HG03354 (cell line): ENCODE results near the gene CLPTM1.
A peak's percentile ranks its signal among the peaks of the same experiment; 100 is the strongest.

Source experiments
- ATAC-seq: cut with Tn5 transposase; IDR thresholded peaks from one replicate; pipeline ENCODE4 v1.9.1; 2021; ENCODE audit warnings: mild to moderate bottlenecking; ENCODE audit not compliant: unreplicated experiment, poor library complexity, severe bottlenecking

Gene CLPTM1

DNA sequence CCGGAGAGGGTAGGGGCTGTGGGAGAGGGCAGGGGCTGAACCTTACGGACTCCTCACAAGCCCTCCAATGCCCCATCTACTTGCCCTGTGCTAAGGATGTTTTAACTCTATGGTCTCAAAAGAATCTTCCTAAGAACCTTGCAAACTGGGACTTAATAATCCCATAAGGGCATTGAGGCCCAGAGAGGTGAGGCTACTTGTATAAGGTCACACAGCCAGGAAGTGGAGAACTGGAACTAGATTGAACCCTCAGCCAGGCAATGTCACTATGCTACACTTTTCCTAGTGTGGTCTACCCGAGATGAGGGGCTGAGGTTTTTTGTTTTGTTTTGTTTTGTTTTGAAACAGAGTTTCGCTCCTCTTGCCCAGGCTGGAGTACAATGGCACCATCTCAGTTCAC, 23.6 kb upstream of the CLPTM1 start:
- no peak for ATAC-seq

- ATAC-seq: no peak
Observed at GRCh38 chr19:44939668-44940067, 15.5 kb upstream of the CLPTM1 start.

DNA sequence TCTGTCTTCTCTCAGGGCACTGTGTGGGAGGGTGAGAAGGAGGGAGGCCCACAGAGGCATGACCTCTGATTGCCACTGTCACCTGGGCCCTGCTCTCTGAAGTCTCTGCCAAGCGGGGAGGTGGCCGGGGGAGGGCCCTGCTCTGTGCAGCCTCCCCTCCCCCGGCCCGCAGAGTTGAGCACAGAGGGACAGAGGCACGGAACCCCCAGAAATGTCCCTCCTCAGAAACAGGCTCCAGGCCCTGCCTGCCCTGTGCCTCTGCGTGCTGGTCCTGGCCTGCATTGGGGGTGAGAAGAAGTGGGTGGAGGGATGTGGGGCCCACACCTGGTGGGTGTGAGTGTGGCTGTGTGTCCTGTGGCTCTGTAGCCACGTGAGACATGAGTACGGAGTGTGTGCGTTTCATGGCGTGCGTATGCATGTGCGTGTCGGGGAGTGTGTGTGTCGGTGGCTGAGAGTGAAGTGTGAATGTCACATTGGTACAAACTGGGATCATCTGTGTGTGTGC, 13.1 kb upstream of the CLPTM1 start, which contains the start of gene APOC4:
TSS of gene APOC4 (plus strand) at position 171 of the 505 bp plus-strand sequence. CDS start at position 212, 41 bp downstream.
- ATAC-seq: no peak

DNA sequence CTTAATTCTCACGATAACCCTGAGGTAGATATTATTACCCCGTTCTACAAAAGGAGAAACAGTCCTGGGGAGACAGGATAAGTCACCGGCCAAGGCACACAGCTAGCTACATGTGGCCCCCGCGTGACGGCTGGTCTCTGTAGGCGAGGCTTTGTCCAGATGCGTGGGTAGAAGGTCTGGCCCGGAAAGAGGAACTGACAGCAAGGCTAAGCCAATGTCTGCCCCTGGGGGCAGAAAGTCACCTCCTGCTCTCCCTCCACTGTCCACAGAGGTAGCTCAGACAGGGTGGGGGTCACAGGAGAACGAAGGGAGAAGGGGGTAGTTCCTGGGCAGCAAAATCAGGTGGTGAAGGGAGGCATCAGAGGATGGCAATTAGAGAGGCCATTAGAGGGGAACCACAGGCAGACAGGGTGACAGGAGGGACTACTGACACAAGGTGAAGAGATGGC, 11.4 kb upstream of the CLPTM1 start:
- no peak for ATAC-seq

- ATAC-seq: no peak
Observed at GRCh38 chr19:44947041-44947581, 8.1 kb upstream of the CLPTM1 start.

DNA sequence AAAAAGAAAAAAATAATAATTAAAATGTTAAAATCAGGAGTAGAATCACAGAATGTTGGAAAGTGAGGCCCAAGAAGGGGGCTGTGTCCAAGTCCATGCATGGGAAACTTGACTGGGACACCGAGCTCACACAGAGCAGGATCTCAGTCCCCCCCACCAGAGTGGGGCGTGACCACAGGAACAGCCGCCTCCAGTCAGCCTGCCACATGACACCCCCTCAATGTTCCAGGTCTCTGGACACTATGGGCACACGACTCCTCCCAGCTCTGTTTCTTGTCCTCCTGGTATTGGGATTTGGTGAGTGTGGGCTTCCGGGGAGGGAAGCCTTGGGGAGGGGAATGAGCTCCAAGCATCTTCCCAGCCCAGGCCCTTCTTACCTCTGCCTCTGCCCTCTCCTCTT, 6.9 kb upstream of the CLPTM1 start:
- ATAC-seq: no peak

GRCh38 chr19:44948763-44949374, 6.3 kb upstream of the CLPTM1 start:
- ATAC-seq: no peak

DNA sequence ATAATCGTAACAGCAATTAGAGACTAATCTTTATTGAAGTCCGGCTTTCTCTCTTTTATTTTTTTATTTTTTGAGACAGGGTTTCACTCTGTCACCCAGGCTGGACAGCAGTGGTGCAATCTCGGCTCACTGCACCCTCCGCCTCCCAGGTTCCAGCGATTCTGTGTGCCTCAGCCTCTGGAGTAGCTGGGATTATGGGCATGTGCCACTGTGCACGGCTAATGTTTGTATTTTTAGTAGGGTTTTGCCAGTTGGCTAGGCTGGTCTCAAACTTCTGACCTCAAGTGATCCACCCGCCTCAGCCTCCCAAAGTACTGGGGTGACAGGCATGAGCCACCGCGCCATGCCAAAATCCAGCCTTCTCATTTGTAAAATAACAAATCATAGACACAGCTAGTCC, 5.6 kb upstream of the CLPTM1 start:
- ATAC-seq: no peak

GRCh38 chr19:44951179-44952159, 3.7 kb upstream of the CLPTM1 start:
- no peak for ATAC-seq

DNA sequence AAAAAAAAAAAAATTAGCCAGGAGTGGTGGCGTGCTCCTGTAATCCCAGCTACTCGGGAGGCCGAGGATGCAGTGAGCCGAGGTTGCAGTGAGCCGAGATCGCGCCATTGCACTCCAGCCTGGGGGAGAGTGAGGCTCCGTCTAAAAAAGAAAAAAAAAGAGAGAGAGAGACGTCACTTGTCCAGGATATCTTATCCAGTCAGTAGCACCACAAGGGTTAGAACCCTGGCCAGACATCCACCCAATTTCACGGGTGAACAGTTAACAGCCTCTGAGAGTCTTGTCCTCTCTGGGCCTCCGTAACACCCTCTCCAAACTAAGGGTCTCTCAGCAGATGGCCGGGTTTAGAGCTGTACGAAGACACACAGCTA, 917 bp upstream of the CLPTM1 start:
- ATAC-seq: peak; percentile 3

DNA sequence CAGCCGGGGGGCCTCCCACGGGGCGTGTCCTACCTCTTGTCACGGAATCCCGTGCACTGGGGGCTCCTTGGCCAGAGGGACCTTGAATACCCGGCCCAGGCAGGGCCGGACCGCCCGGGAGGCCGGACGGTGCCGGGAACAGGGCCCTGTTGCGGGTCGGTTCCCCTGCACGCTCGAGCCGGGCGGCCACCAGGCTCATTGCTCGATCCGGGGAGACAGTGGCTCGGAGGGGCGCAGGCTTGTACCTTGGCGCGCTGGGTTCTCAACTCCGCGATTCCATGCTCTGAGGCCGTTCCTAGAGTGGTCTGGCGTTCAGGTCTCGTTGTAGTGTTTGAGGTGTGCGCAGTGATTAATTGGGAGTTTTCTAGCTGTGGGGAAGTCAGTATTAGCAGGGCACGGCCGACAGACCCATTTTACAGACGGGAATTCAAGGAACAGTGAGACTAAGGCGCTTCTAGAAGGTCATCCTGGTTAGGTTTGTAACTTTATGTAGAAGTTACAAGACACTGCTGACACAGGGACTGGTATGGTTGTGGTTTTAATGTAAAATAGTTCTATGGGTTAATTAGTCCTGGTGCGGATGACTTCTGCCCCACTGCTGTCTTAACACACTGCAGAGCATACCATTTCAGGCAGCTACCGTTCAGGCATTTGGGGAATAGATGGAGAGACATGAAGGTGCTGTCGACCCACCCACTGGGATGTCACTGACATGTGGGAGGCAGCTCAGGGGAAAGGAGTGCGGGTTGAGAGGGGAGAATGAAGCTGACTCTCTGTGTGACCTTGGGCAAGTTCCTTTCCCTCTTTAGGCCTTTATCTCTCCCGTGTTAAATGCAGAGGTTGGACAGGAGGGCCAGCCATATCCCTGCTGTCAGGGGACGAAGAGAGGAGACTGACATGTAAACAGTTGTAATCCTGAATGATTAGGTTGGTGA, 592 bp downstream of the CLPTM1 start:
- no peak for ATAC-seq

GRCh38 chr19:44957526-44957925, 2.3 kb downstream of the CLPTM1 start:
- ATAC-seq: no peak

- no peak for ATAC-seq
Observed at GRCh38 chr19:44958090-44958489, 2.9 kb downstream of the CLPTM1 start.

- ATAC-seq: no peak
Observed at GRCh38 chr19:44959691-44960090, 4.5 kb downstream of the CLPTM1 start.

DNA sequence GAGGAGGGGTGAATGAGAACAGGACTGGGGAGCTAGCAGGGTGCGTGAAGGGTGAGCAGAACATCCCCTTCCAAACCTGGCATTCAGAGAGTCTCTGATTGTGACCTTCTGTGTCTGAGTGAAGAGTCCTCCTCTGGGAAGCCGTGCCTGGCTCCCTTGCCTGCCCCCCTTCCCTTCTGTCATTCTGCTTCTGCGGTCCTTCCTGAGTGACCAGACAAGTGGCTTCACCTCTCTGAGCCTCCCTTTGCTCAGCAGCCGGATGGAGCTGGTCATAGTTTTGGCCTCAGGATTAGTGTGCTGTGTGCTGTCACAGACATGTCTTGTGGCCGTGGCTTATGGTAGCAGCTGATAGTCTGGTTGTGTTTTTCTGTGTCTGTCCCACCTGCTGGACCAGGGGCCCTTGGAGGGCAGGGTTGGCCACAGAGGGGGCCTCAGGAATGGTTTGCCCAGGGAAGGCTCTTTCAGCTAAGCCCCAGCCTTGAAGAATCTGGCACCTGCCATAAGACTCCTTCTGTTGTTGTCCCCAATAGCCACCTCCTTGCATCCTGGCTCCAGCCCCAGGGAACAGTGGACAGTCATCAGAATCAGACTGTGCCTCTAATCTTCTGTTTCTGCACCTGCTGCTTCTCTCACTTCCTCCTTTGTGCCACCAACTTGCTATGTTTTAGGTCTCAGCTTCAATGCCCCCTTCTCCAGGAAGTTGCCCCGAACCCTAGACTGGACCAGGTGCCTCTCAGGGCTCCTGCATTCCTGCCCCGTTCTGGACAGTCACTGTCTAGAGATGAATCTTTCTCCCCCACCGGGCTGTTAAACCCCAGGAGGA, 5.9 kb downstream of the CLPTM1 start:
- no peak for ATAC-seq

GRCh38 chr19:44961821-44962220, 6.6 kb downstream of the CLPTM1 start:
- no peak for ATAC-seq

DNA sequence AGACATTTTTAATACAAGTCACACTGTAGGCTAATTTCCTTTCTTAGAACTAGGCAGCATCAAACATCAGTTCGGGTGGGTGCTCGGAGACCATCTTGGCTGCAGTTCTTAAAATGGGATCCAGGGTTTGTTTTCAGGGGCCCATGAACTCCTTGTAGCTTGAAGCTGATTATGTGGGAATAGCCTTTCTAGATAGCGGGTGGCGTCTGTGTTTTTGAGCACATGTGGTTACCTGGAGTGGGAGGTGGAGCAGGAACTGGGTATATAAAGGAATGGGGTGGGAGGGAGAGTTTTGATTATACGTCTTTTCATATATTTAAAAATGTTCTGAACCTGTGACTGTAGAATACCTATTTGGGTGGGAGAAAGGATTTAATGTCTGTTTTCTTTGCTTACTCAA, 12.9 kb downstream of the CLPTM1 start:
- no peak for ATAC-seq

- ATAC-seq: no peak
Observed at GRCh38 chr19:44968670-44969069, 13.5 kb downstream of the CLPTM1 start.

DNA sequence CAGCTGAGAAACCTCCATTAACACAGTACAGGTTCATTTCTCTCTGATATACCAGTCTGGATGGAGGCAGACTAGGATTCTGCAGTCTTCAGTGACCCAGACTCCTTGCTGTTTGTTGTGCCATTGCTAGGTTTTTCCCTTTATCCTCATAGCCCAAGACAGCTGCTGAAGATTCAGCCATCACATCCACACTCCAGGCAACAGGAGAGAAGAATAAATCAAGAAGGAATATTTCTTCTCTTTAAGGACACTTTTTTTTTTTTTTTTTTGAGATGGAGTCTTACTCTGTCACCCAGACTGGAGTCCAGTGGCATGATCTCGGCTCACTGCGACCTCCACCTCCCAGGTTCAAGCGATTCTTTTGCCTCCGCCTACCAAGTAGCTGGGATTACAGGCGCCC, 14.3 kb downstream of the CLPTM1 start:
- no peak for ATAC-seq
